HG03354 (cell line): ENCODE measurements around the gene IGSF9B.

ENCODE experiments used
- ATAC-seq: cut with Tn5 transposase; IDR thresholded peaks from one replicate; pipeline ENCODE4 v1.9.1; 2021; ENCODE audit warnings: mild to moderate bottlenecking; ENCODE audit not compliant: unreplicated experiment, poor library complexity, severe bottlenecking

The IGSF9B gene

GRCh38 chr11:133985981-133986944 lies 29.5 kb upstream of the IGSF9B start:
- no peak for ATAC-seq

- ATAC-seq, result no peak
Observed at GRCh38 chr11:133984828-133985227, 28.1 kb upstream of the IGSF9B start.

GRCh38 chr11:133983660-133984316 lies 27.0 kb upstream of the IGSF9B start:
- ATAC-seq, result no peak

GRCh38 chr11:133982876-133983275 lies 26.1 kb upstream of the IGSF9B start:
- ATAC-seq, result no peak

- ATAC-seq, result no peak
Observed at GRCh38 chr11:133982151-133982550, 25.4 kb upstream of the IGSF9B start.

- ATAC-seq, result no peak
Observed at GRCh38 chr11:133981156-133981555, 24.4 kb upstream of the IGSF9B start.

GRCh38 chr11:133980665-133981064 lies 23.9 kb upstream of the IGSF9B start:
- no peak for ATAC-seq

GRCh38 chr11:133978794-133979193 lies 22.0 kb upstream of the IGSF9B start:
- ATAC-seq, result no peak

GRCh38 chr11:133977067-133977677 lies 20.4 kb upstream of the IGSF9B start:
- ATAC-seq, result peak; percentile 86

- ATAC-seq, result no peak
Observed at GRCh38 chr11:133975488-133975849, 18.7 kb upstream of the IGSF9B start.

GRCh38 chr11:133974836-133975487 lies 18.2 kb upstream of the IGSF9B start:
- no peak for ATAC-seq

GRCh38 chr11:133971881-133972280 lies 15.1 kb upstream of the IGSF9B start:
- no peak for ATAC-seq

GRCh38 chr11:133969112-133969511 lies 12.3 kb upstream of the IGSF9B start:
- no peak for ATAC-seq

- ATAC-seq, result no peak
Observed at GRCh38 chr11:133968300-133968699, 11.5 kb upstream of the IGSF9B start.

GRCh38 chr11:133967599-133968238 lies 11.0 kb upstream of the IGSF9B start:
- ATAC-seq, result no peak

- no peak for ATAC-seq
Observed at GRCh38 chr11:133966921-133967598, 10.3 kb upstream of the IGSF9B start.

- ATAC-seq, result no peak
Observed at GRCh38 chr11:133966172-133966651, 9.4 kb upstream of the IGSF9B start.

- no peak for ATAC-seq
Observed at GRCh38 chr11:133965031-133965601, 8.3 kb upstream of the IGSF9B start.

- no peak for ATAC-seq
Observed at GRCh38 chr11:133964356-133964755, 7.6 kb upstream of the IGSF9B start.
